Measurements from ENCODE around the gene FITM2.
A peak's percentile ranks its signal among the peaks of the same experiment; 100 is the strongest.
"Not testable (repeated sequence)": the region's sequence is repeated elsewhere in the genome, so short reads cannot be mapped to it uniquely, and the experiment has no call there.

FITM2 gene

GRCh38 chr20:44310664-44311639, at the start of gene FITM2:
TSS of gene FITM2 (minus strand) at chr20:44311202. CDS start at chr20:44311148, 54 bp downstream.
- peak within 1 kb of the TSS; percentile 59 for H3K9ac ChIP-seq (ENCODE audit: low read length)
- H3K27ac ChIP-seq (ENCODE audit: low read depth, low read length), result peak within 1 kb of the TSS; percentile 59
- no peaks in the 10 kb centered on the region for H3K27me3 ChIP-seq (ENCODE audit: control insufficient read depth, insufficient read depth, low read length)
- H3K36me3 ChIP-seq (ENCODE audit: control insufficient read depth, insufficient read depth, low read length), result no peaks in the 10 kb centered on the region
- peak within 1 kb of the TSS; percentile 95 for H3K4me3 ChIP-seq (ENCODE audit: low read length)
- peaks cover 2% of the 10 kb centered on the region for H3K4me1 ChIP-seq (ENCODE audit: control insufficient read depth, insufficient read depth, low read length)

GRCh38 chr20:44360221-44360620, 49.2 kb upstream of the FITM2 start:
- Histone ChIP-seq H3K4me3 (ENCODE audit: low read length) (no peak overlapping the region), H3K27ac (ENCODE audit: low read depth, low read length) (no peak overlapping the region), H3K4me1 (ENCODE audit: control insufficient read depth, insufficient read depth, low read length) (no peaks in the 10 kb centered on the region)

GRCh38 chr20:44358776-44359175, 47.8 kb upstream of the FITM2 start:
- Histone ChIP-seq H3K4me3 (ENCODE audit: low read length) (no peak overlapping the region), H3K27ac (ENCODE audit: low read depth, low read length) (no peak overlapping the region), H3K27me3 (ENCODE audit: control insufficient read depth, insufficient read depth, low read length) (no peaks in the 10 kb centered on the region), H3K4me1 (ENCODE audit: control insufficient read depth, insufficient read depth, low read length) (no peaks in the 10 kb centered on the region), H3K9ac (ENCODE audit: low read length) (no peak overlapping the region), H3K36me3 (ENCODE audit: control insufficient read depth, insufficient read depth, low read length) (no peaks in the 10 kb centered on the region)

More at GRCh38 chr20:44360221-44360620, 49.2 kb upstream of the FITM2 start:
- no peaks in the 10 kb centered on the region for H3K27me3 ChIP-seq (ENCODE audit: control insufficient read depth, insufficient read depth, low read length)
- H3K9ac ChIP-seq (ENCODE audit: low read length), result no peak overlapping the region
- no peaks in the 10 kb centered on the region for H3K36me3 ChIP-seq (ENCODE audit: control insufficient read depth, insufficient read depth, low read length)

- H3K36me3 ChIP-seq (ENCODE audit: control insufficient read depth, insufficient read depth, low read length), result no peaks in the 10 kb centered on the region
- no peak overlapping the region for H3K9ac ChIP-seq (ENCODE audit: low read length)
- no peaks in the 10 kb centered on the region for H3K4me1 ChIP-seq (ENCODE audit: control insufficient read depth, insufficient read depth, low read length)
- no peaks in the 10 kb centered on the region for H3K27me3 ChIP-seq (ENCODE audit: control insufficient read depth, insufficient read depth, low read length)
- H3K4me3 ChIP-seq (ENCODE audit: low read length), result peak overlapping the region; percentile 23
- H3K27ac ChIP-seq (ENCODE audit: low read depth, low read length), result no peak overlapping the region
Measured at GRCh38 chr20:44357555-44358125, 46.6 kb upstream of the FITM2 start.

- no peaks in the 10 kb centered on the region for H3K36me3 ChIP-seq (ENCODE audit: control insufficient read depth, insufficient read depth, low read length)
- no peaks in the 10 kb centered on the region for H3K27me3 ChIP-seq (ENCODE audit: control insufficient read depth, insufficient read depth, low read length)
- peak overlapping the region; percentile 22 for H3K4me3 ChIP-seq (ENCODE audit: low read length)
- no peak overlapping the region for H3K27ac ChIP-seq (ENCODE audit: low read depth, low read length)
- no peaks in the 10 kb centered on the region for H3K4me1 ChIP-seq (ENCODE audit: control insufficient read depth, insufficient read depth, low read length)
- no peak overlapping the region for H3K9ac ChIP-seq (ENCODE audit: low read length)
Measured at GRCh38 chr20:44357020-44357419, 46.0 kb upstream of the FITM2 start.

GRCh38 chr20:44356353-44356723, 45.3 kb upstream of the FITM2 start:
- Histone ChIP-seq H3K27ac (ENCODE audit: low read depth, low read length) (no peak overlapping the region), H3K4me3 (ENCODE audit: low read length) (peak overlapping the region; percentile 57), H3K36me3 (ENCODE audit: control insufficient read depth, insufficient read depth, low read length) (no peaks in the 10 kb centered on the region), H3K9ac (ENCODE audit: low read length) (peak overlapping the region; percentile 0), H3K4me1 (ENCODE audit: control insufficient read depth, insufficient read depth, low read length) (no peaks in the 10 kb centered on the region), H3K27me3 (ENCODE audit: control insufficient read depth, insufficient read depth, low read length) (no peaks in the 10 kb centered on the region)

GRCh38 chr20:44355498-44356352, 44.7 kb upstream of the FITM2 start, which contains the start of gene HNF4A:
TSS of gene HNF4A (plus strand) at chr20:44355699. CDS start at chr20:44355805, 106 bp downstream.
- H3K9ac ChIP-seq (ENCODE audit: low read length), result peak within 1 kb of the TSS; percentile 16
- H3K4me3 ChIP-seq (ENCODE audit: low read length), result peak within 1 kb of the TSS; percentile 57
- no peaks in the 10 kb centered on the region for H3K27me3 ChIP-seq (ENCODE audit: control insufficient read depth, insufficient read depth, low read length)
- H3K27ac ChIP-seq (ENCODE audit: low read depth, low read length), result no peak within 1 kb of the TSS
- no peaks in the 10 kb centered on the region for H3K4me1 ChIP-seq (ENCODE audit: control insufficient read depth, insufficient read depth, low read length)
- no peaks in the 10 kb centered on the region for H3K36me3 ChIP-seq (ENCODE audit: control insufficient read depth, insufficient read depth, low read length)

- H3K4me1 ChIP-seq (ENCODE audit: control insufficient read depth, insufficient read depth, low read length), result no peaks in the 10 kb centered on the region
- H3K9ac ChIP-seq (ENCODE audit: low read length), result no peak overlapping the region
- no peak overlapping the region for H3K27ac ChIP-seq (ENCODE audit: low read depth, low read length)
- H3K36me3 ChIP-seq (ENCODE audit: control insufficient read depth, insufficient read depth, low read length), result no peaks in the 10 kb centered on the region
- no peaks in the 10 kb centered on the region for H3K27me3 ChIP-seq (ENCODE audit: control insufficient read depth, insufficient read depth, low read length)
- H3K4me3 ChIP-seq (ENCODE audit: low read length), result peak overlapping the region; percentile 57
Measured at GRCh38 chr20:44354979-44355497, 44.0 kb upstream of the FITM2 start.

GRCh38 chr20:44350567-44350966, 39.6 kb upstream of the FITM2 start:
- Histone ChIP-seq H3K9ac (ENCODE audit: low read length) (no peak overlapping the region), H3K36me3 (ENCODE audit: control insufficient read depth, insufficient read depth, low read length) (no peaks in the 10 kb centered on the region), H3K27me3 (ENCODE audit: control insufficient read depth, insufficient read depth, low read length) (no peaks in the 10 kb centered on the region), H3K27ac (ENCODE audit: low read depth, low read length) (no peak overlapping the region), H3K4me3 (ENCODE audit: low read length) (no peak overlapping the region), H3K4me1 (ENCODE audit: control insufficient read depth, insufficient read depth, low read length) (no peaks in the 10 kb centered on the region)

- Histone ChIP-seq H3K27ac (ENCODE audit: low read depth, low read length) (no peak overlapping the region), H3K9ac (ENCODE audit: low read length) (no peak overlapping the region), H3K27me3 (ENCODE audit: control insufficient read depth, insufficient read depth, low read length) (no peaks in the 10 kb centered on the region), H3K4me3 (ENCODE audit: low read length) (no peak overlapping the region), H3K36me3 (ENCODE audit: control insufficient read depth, insufficient read depth, low read length) (no peaks in the 10 kb centered on the region), H3K4me1 (ENCODE audit: control insufficient read depth, insufficient read depth, low read length) (no peaks in the 10 kb centered on the region)
Measured at GRCh38 chr20:44349349-44349748, 38.3 kb upstream of the FITM2 start.

- no peaks in the 10 kb centered on the region for H3K36me3 ChIP-seq (ENCODE audit: control insufficient read depth, insufficient read depth, low read length)
- H3K4me3 ChIP-seq (ENCODE audit: low read length), result no peak overlapping the region
- H3K4me1 ChIP-seq (ENCODE audit: control insufficient read depth, insufficient read depth, low read length), result no peaks in the 10 kb centered on the region
- no peaks in the 10 kb centered on the region for H3K27me3 ChIP-seq (ENCODE audit: control insufficient read depth, insufficient read depth, low read length)
- no peak overlapping the region for H3K9ac ChIP-seq (ENCODE audit: low read length)
- no peak overlapping the region for H3K27ac ChIP-seq (ENCODE audit: low read depth, low read length)
Measured at GRCh38 chr20:44348168-44348659, 37.2 kb upstream of the FITM2 start.

- H3K4me1 ChIP-seq (ENCODE audit: control insufficient read depth, insufficient read depth, low read length); H3K27me3 ChIP-seq (ENCODE audit: control insufficient read depth, insufficient read depth, low read length); H3K9ac ChIP-seq (ENCODE audit: low read length); H3K4me3 ChIP-seq (ENCODE audit: low read length); H3K27ac ChIP-seq (ENCODE audit: low read depth, low read length); H3K36me3 ChIP-seq (ENCODE audit: control insufficient read depth, insufficient read depth, low read length): not testable (repeated sequence)
Measured at GRCh38 chr20:44345941-44346340, 34.9 kb upstream of the FITM2 start.
